ENCODE data around the gene ZC3HAV1. TPM values are rescaled to one million over a fixed set of nuclear protein-coding genes. Genes with fewer than 3 reads are reported as not detected.

The ZC3HAV1 gene
- 41.2 and 44.6 TPM in 2 replicates for total RNA-seq
- long read RNA-seq, full-length matches to known transcripts, result 26 of 99 reads
- long read RNA-seq, partial matches to known transcripts, result 61 of 99 reads
- long read RNA-seq, other reads (novel, unspliced or antisense), result 12 of 99 reads

DNA sequence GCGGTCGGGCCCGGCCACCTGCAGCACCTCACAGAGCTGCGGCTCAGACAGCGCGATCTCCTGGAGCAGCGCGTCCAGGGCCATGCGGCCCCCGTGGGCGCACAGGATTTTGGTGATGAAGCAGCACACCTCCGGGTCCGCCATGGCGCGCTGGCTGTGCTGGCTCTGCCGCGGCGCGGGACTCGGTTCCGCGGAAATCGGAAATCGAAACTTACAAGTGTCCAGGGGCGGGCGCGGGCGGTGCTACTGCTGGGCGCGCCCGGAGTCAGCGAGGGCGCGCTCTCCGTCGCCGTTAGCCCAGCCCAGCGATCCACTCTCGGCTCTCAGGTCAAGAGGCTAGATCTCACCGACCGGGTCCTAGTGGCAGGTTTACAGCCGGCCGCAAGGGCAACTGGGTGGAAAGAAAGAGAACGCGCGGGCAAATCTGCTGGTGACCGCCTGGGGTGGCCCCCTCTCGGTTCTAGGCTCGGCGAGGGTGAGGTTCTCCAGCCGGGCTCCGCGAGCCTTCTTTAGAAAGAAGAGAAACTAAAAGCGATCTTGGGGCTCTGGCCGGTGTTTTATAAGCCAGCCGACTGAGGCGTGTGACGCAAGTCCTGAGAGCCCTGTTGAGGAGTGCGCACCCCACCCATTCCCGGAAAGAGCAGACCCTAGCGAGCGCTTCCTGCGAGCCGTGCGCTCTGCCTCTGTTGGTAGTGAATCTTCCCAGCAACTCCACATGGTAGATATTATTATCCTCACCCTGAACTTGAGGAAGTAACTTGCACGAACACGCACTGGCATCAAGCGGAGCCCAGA, at the start of gene ZC3HAV1:
ZC3HAV1 (minus strand) TSS at position 533 of the 795 bp plus-strand sequence; CDS start at position 144, 389 bp downstream.
- Mint-ChIP-seq H3K27me3 (peaks cover 6% of the 10 kb centered on the region), H3K4me1 (ENCODE audit: low read depth) (peaks cover 18% of the 10 kb centered on the region), H3K9me3 (ENCODE audit: low read depth) (no peaks in the 10 kb centered on the region), H3K36me3 (ENCODE audit: insufficient read depth) (no peaks in the 10 kb centered on the region), H3K4me3 (ENCODE audit: low read depth) (peak within 1 kb of the TSS; percentile 88), H3K27ac (peak within 1 kb of the TSS; percentile 95)
- peak; percentile 53 for DNase-seq (ENCODE audit: low spot score, unreplicated experiment)
- TF ChIP-seq, protein P1, sequence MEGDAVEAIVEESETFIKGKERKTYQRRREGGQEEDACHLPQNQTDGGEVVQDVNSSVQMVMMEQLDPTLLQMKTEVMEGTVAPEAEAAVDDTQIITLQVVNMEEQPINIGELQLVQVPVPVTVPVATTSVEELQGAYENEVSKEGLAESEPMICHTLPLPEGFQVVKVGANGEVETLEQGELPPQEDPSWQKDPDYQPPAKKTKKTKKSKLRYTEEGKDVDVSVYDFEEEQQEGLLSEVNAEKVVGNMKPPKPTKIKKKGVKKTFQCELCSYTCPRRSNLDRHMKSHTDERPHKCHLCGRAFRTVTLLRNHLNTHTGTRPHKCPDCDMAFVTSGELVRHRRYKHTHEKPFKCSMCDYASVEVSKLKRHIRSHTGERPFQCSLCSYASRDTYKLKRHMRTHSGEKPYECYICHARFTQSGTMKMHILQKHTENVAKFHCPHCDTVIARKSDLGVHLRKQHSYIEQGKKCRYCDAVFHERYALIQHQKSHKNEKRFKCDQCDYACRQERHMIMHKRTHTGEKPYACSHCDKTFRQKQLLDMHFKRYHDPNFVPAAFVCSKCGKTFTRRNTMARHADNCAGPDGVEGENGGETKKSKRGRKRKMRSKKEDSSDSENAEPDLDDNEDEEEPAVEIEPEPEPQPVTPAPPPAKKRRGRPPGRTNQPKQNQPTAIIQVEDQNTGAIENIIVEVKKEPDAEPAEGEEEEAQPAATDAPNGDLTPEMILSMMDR (IDR thresholded peaks at IDR 0.05; ENCODE audit: unreplicated experiment), result peak; percentile 41

DNA sequence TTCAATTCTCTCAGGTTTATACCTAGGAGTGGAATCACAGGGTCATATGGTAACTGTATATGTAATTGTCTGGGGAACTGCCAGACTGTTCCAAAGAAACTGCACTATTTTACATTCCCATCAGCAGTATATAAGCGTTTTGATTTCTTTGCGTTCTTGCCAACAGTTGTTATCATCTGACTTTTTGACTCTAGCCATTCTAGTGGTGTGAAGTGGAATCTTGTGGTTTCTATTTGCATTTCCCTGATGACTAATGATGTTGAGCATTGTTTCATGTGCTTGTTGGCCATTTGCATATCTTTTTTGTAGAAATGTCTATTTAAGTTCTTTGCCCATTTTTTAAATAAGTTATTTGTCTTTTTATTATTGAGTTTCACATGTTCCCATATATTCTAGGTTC, 44.3 kb upstream of the ZC3HAV1 start:
- DNase-seq (ENCODE audit: low spot score, unreplicated experiment), result no peak
- TF ChIP-seq, protein P1 (IDR thresholded peaks at IDR 0.05; ENCODE audit: unreplicated experiment), result no peak
- Mint-ChIP-seq H3K4me3 (ENCODE audit: low read depth) (no peak overlapping the region), H3K27ac (no peak overlapping the region), H3K27me3 (no peaks in the 10 kb centered on the region), H3K9me3 (ENCODE audit: low read depth) (peaks cover 4% of the 10 kb centered on the region), H3K36me3 (ENCODE audit: insufficient read depth) (peaks cover 10% of the 10 kb centered on the region), H3K4me1 (ENCODE audit: low read depth) (peaks cover 19% of the 10 kb centered on the region)

DNA sequence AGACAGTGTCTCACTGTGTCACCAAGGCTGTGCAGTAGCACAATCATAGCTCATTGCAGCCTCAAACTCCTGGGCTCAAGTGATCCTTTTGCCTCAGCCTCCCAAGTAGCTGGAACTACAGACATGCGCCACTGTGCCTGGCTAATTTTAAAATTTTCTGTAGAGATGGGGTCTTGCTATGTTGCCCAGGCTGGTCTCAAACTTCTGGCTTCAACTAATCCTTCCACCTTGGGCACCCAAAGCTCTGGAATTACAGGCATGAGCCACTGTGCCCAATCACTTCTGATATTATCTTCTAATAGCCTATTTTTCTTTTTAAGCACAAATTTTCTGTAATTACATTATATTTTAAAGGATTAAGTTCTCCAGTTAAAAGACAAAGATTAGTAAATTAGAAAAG, 42.6 kb upstream of the ZC3HAV1 start:
- H3K4me3 Mint-ChIP-seq (ENCODE audit: low read depth), result no peak overlapping the region

DNA sequence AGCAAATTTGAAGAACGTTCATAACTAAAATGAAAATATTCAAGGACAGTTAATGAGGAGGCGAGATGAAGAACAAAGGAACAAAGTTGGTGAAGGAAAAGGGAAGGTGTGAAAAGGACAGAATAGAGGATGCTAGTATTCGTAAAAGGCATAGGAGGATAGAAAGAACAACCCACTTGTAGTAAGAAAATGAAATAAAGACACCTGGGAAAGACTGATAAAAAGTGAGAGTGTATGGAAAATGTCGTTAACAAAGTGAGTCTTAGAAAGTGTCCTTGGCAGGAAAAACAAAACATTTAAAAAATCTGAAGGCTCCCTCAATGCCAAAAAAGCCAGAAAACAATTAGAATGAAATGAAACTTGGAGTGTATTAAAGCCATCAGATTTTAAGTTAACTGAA, 29.6 kb upstream of the ZC3HAV1 start:
- peaks cover 12% of the 10 kb centered on the region for H3K36me3 Mint-ChIP-seq (ENCODE audit: insufficient read depth)
- H3K4me1 Mint-ChIP-seq (ENCODE audit: low read depth), result no peaks in the 10 kb centered on the region
- no peaks in the 10 kb centered on the region for H3K27me3 Mint-ChIP-seq
- no peak overlapping the region for H3K4me3 Mint-ChIP-seq (ENCODE audit: low read depth)
- TF ChIP-seq, protein P1 (IDR thresholded peaks at IDR 0.05; ENCODE audit: unreplicated experiment), result no peak
- H3K27ac Mint-ChIP-seq, result no peak overlapping the region
- no peak for DNase-seq (ENCODE audit: low spot score, unreplicated experiment)
- H3K9me3 Mint-ChIP-seq (ENCODE audit: low read depth), result no peaks in the 10 kb centered on the region

More for the DNA sequence above, 42.6 kb upstream of the ZC3HAV1 start:
- TF ChIP-seq, protein P1 (IDR thresholded peaks at IDR 0.05; ENCODE audit: unreplicated experiment), result no peak
- peaks cover 4% of the 10 kb centered on the region for H3K9me3 Mint-ChIP-seq (ENCODE audit: low read depth)
- H3K27ac Mint-ChIP-seq, result no peak overlapping the region
- no peak for DNase-seq (ENCODE audit: low spot score, unreplicated experiment)
- H3K27me3 Mint-ChIP-seq, result no peaks in the 10 kb centered on the region
- peaks cover 19% of the 10 kb centered on the region for H3K4me1 Mint-ChIP-seq (ENCODE audit: low read depth)
- peaks cover 10% of the 10 kb centered on the region for H3K36me3 Mint-ChIP-seq (ENCODE audit: insufficient read depth)

DNA sequence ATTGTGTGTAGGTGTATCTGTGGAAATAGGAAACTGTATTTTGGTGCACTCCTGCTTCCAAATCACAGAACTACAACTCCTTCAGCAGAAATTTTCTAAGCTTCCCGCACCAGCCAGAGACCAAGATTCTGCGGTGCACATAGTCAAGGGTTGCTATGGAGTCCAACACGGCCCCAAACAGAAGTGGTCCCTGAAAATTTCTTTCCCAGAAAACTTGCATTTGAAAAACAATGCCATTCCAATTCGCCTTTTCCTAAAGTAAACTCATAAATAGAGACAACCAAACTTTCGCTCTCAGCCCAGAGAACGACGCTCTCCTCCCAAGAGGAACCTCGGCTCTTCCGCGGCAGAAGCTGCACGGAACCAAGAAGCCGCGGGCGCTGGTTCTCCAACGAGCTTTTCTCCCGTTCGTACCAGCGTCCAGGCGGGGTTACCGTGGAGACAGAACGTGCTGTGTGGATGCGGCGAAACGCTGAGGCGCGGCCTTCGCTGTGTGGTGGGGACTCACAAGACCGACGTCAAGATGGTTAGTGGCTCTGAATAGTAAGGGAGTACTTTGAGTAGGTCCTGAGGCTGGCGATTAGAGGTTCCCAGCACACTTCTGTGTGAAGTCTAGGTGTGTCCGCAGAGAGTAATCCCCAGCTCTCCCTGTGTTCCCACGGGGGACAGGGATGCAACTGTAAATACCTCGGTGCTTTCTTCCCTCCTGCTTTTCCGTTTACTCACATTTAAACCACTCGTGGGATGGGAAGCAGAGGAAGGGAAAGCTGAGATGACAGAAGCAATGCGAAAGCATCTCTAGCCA, 24.0 kb upstream of the ZC3HAV1 start:
- DNase-seq (ENCODE audit: low spot score, unreplicated experiment), result peak; percentile 62
- H3K36me3 Mint-ChIP-seq (ENCODE audit: insufficient read depth), result peaks cover 1% of the 10 kb centered on the region
- TF ChIP-seq, protein P1 (IDR thresholded peaks at IDR 0.05; ENCODE audit: unreplicated experiment), result no peak
- H3K9me3 Mint-ChIP-seq (ENCODE audit: low read depth), result no peaks in the 10 kb centered on the region
- H3K27me3 Mint-ChIP-seq, result no peaks in the 10 kb centered on the region
- peak overlapping the region; percentile 93 for H3K27ac Mint-ChIP-seq
- peaks cover 30% of the 10 kb centered on the region for H3K4me1 Mint-ChIP-seq (ENCODE audit: low read depth)
- peak overlapping the region; percentile 85 for H3K4me3 Mint-ChIP-seq (ENCODE audit: low read depth)

Measured in progenitor cell of endocrine pancreas (in vitro differentiated cells).